Right cardiac atrium (tissue), 5 donors: Measurements from ENCODE around the gene TMOD3. TPM values are rescaled to one million over a fixed set of nuclear protein-coding genes. Genes with fewer than 3 reads are reported as not detected.

Experiments used
- ATAC-seq, 2 donors: fragments of 200-7000 bp; cut with Tn5 transposase; one replicate each; pipeline versions ENCODE4 v1.8.0 to v1.9.1; 2020; ENCODE audit warnings: moderate library complexity in 2 of 2, mild to moderate bottlenecking in 1 of 2
- DNase-seq, 3 donors: peaks; one replicate each; pipeline ENCODE4 v3.0.0-alpha.2; 2020
- H3K27ac ChIP-seq: one replicate; pipeline ENCODE4 v1.5.1; 2013; ENCODE audit warnings: mild to moderate bottlenecking, low read length, control low read depth, moderate library complexity
- H3K27me3 ChIP-seq: one replicate; pipeline ENCODE4 v1.6.1; 2013; ENCODE audit not compliant: control insufficient read depth, insufficient read depth
- H3K4me1 ChIP-seq: one replicate; pipeline ENCODE4 v1.6.1; 2013; ENCODE audit warnings: low read length; ENCODE audit not compliant: control insufficient read depth, insufficient read depth
- H3K4me3 ChIP-seq: one replicate; pipeline ENCODE4 v1.5.1; 2013; ENCODE audit warnings: low read length, control low read depth
- H3K9me3 ChIP-seq: one replicate; pipeline ENCODE4 v1.6.1; 2013; ENCODE audit warnings: low read length; ENCODE audit not compliant: control insufficient read depth
- WGBS: extraction: QIAGEN DNeasy Blood & Tissue Kit; methylation state at CpG from one replicate; pipeline ENCODE4 v1.1.7; 2013; 5-methylcytosine and 5-hydroxymethylcytosine counted together
- intact Hi-C, 4 donors: fragments of 100-400 bp; cut with DNase I; formaldehyde crosslinking; loops; one replicate each; pipeline versions ENCODE4 v1.11.0 to v1.14.0; 2022 to 2023
- polyA plus RNA-seq: library from polyadenylated mRNA; stranded (reverse); fragments of 200-250 nt; gene quantifications from one replicate; pipeline ENCODE4 v1.2.3, GENCODE V29; 2013
- total RNA-seq, 4 donors: library from RNA; stranded (reverse); fragmentation: NEBNext Ultra II Directional; extraction: Animal tissue kit (Norgen Biotek cat#: 25700); gene quantifications; one replicate each; pipeline ENCODE4 v1.2.1, GENCODE V29; 2021
- donor health status: healthy with polysubstance abuse.
- donor health status: DM: no; HTN: yes; CAD: no.
- donor health status: DM: no; HTN: no; CAD: no.
- donor health status: DM: no; HTN: yes; CAD: no; lungs with severe emphysema.
- donor health status: DM: yes; HTN: yes; CAD: no.

TMOD3 gene
- total and polyA plus RNA-seq, 5 donors, result 23.1 to 31.4 (median 26.0) TPM

GRCh38 chr15:51828621-51829375 lies 655 bp upstream of the TMOD3 start:
- DNase-seq (no peak), ATAC-seq (no peak)
- H3K27ac ChIP-seq, result no peak overlapping the region
- H3K4me1 ChIP-seq, result peaks cover 4% of the 10 kb centered on the region
- H3K4me3 ChIP-seq, result no peak overlapping the region
- intact Hi-C loops, result no loop called here
- no peaks in the 10 kb centered on the region for H3K27me3 ChIP-seq
- 84% methylated on average over 9 of the region's 9 CpGs for WGBS
- H3K9me3 ChIP-seq, result no peaks in the 10 kb centered on the region

- Histone ChIP-seq H3K27ac (peak overlapping the region; percentile 91), H3K4me1 (peaks cover 10% of the 10 kb centered on the region), H3K27me3 (no peaks in the 10 kb centered on the region), H3K4me3 (peak overlapping the region; percentile 97), H3K9me3 (no peaks in the 10 kb centered on the region)
- DNase-seq (no peak), ATAC-seq (peak in 1 of 2 donors; percentile 30)
- intact Hi-C loops, result no loop called here
- WGBS, result 1% methylated on average over 8 of the region's 8 CpGs
Measured at GRCh38 chr15:51830276-51830806, 888 bp downstream of the TMOD3 start.

- intact Hi-C loops, result no loop called here
- Histone ChIP-seq H3K9me3 (no peaks in the 10 kb centered on the region), H3K27me3 (no peaks in the 10 kb centered on the region), H3K27ac (no peak overlapping the region), H3K4me3 (no peak overlapping the region), H3K4me1 (peaks cover 20% of the 10 kb centered on the region)
- DNase-seq (no peak), ATAC-seq (no peak)
- 90% methylated on average over 1 of the region's 1 CpG for WGBS
Measured at GRCh38 chr15:51833772-51834171, 4.3 kb downstream of the TMOD3 start.

GRCh38 chr15:51837792-51838251 lies 8.4 kb downstream of the TMOD3 start:
- DNase-seq (no peak), ATAC-seq (peak in 1 of 2 donors; percentile 53)
- Histone ChIP-seq H3K9me3 (no peaks in the 10 kb centered on the region), H3K27me3 (no peaks in the 10 kb centered on the region), H3K4me3 (no peak overlapping the region), H3K4me1 (peaks cover 24% of the 10 kb centered on the region), H3K27ac (peak overlapping the region; percentile 45)
- intact Hi-C loops, result no loop called here
- 45% methylated on average over 4 of the region's 4 CpGs for WGBS

- no peaks in the 10 kb centered on the region for H3K9me3 ChIP-seq
- intact Hi-C loops, result no loop called here
- ATAC-seq (no peak), DNase-seq (no peak)
- no peak overlapping the region for H3K4me3 ChIP-seq
- 67% methylated on average over 2 of the region's 2 CpGs for WGBS
- no peaks in the 10 kb centered on the region for H3K27me3 ChIP-seq
- no peak overlapping the region for H3K27ac ChIP-seq
- peaks cover 28% of the 10 kb centered on the region for H3K4me1 ChIP-seq
Measured at GRCh38 chr15:51838270-51838669, 8.8 kb downstream of the TMOD3 start.

- H3K4me3 ChIP-seq, result no peak overlapping the region
- no peaks in the 10 kb centered on the region for H3K27me3 ChIP-seq
- no peaks in the 10 kb centered on the region for H3K9me3 ChIP-seq
- H3K4me1 ChIP-seq, result peaks cover 25% of the 10 kb centered on the region
- ATAC-seq (no peak), DNase-seq (no peak)
- H3K27ac ChIP-seq, result no peak overlapping the region
- WGBS, result 68% methylated on average over 4 of the region's 4 CpGs
- intact Hi-C loops, result no loop called here
Measured at GRCh38 chr15:51840692-51841091, 11.2 kb downstream of the TMOD3 start.

- no peaks in the 10 kb centered on the region for H3K27me3 ChIP-seq
- no peak overlapping the region for H3K27ac ChIP-seq
- H3K4me1 ChIP-seq, result peaks cover 25% of the 10 kb centered on the region
- WGBS, result 65% methylated on average over 5 of the region's 5 CpGs
- intact Hi-C loops, result no loop called here
- H3K4me3 ChIP-seq, result peak overlapping the region; percentile 15
- ATAC-seq (peak in 1 of 2 donors; percentile 29), DNase-seq (peak in 2 of 3 donors; percentile 45 to 60)
- no peaks in the 10 kb centered on the region for H3K9me3 ChIP-seq
Measured at GRCh38 chr15:51841406-51842040, 12.1 kb downstream of the TMOD3 start.

GRCh38 chr15:51842265-51842664 lies 12.8 kb downstream of the TMOD3 start:
- Histone ChIP-seq H3K27ac (peak overlapping the region; percentile 27), H3K27me3 (no peaks in the 10 kb centered on the region), H3K4me1 (peaks cover 27% of the 10 kb centered on the region), H3K9me3 (no peaks in the 10 kb centered on the region), H3K4me3 (no peak overlapping the region)
- intact Hi-C loops, result no loop called here
- DNase-seq, result no peak
- no peak for ATAC-seq
- 96% methylated on average over 3 of the region's 3 CpGs for WGBS

- Histone ChIP-seq H3K4me1 (peaks cover 21% of the 10 kb centered on the region), H3K4me3 (no peak overlapping the region), H3K27ac (peak overlapping the region; percentile 29), H3K27me3 (no peaks in the 10 kb centered on the region), H3K9me3 (no peaks in the 10 kb centered on the region)
- no peak for DNase-seq
- intact Hi-C loops, result no loop called here
- WGBS, result 52% methylated on average over 6 of the region's 6 CpGs
- ATAC-seq, result peak in 1 of 2 donors; percentile 17
Measured at GRCh38 chr15:51842852-51843737, 13.6 kb downstream of the TMOD3 start.

- no peaks in the 10 kb centered on the region for H3K27me3 ChIP-seq
- 63% methylated on average over 4 of the region's 4 CpGs for WGBS
- ATAC-seq, result no peak
- no peaks in the 10 kb centered on the region for H3K9me3 ChIP-seq
- intact Hi-C loops, result no loop called here
- peak overlapping the region; percentile 21 for H3K27ac ChIP-seq
- H3K4me1 ChIP-seq, result peaks cover 23% of the 10 kb centered on the region
- no peak overlapping the region for H3K4me3 ChIP-seq
- DNase-seq, result no peak
Measured at GRCh38 chr15:51844747-51845426, 15.4 kb downstream of the TMOD3 start.
